Measurements from ENCODE around the gene EIF3B. TPM values are rescaled to one million over a fixed set of nuclear protein-coding genes. Genes with fewer than 3 reads are reported as not detected.
A peak's percentile ranks its signal among the peaks of the same experiment; 100 is the strongest.

The EIF3B gene
- total RNA-seq, 1 experiment from 2014 or later, result 290 TPM

DNA sequence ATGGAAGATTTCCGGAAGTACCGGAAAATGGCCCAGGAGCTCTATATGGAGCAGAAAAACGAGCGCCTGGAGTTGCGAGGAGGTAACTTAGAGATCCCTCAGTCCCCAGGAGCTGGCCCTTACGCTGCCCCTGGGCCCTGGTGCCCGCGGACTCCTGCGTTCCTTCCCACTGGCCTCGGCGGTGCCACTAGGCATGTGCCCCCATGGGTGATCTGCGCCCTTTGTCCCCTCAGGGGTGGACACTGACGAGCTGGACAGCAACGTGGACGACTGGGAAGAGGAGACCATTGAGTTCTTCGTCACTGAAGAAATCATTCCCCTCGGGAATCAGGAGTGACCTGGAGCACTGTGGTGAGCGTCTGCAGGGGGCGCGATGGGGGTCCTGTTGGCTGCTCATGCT, 24.5 kb downstream of the EIF3B start:
- ChIA-PET POLR2A (interaction anchor here (0.5 to 0.6 kb wide), 2 partner anchors 21 to 113 kb away, joined by 3 read pairs; no protein-coding TSS in a partner anchor), CTCF (no interaction called here)
- H3K4me1 Mint-ChIP-seq (ENCODE audit: insufficient read depth, unreplicated experiment), result peaks cover 5% of the 10 kb centered on the region
- no peak for TF ChIP-seq CTCF (IDR thresholded peaks at IDR 0.05; ENCODE audit: unreplicated experiment)
- no peak overlapping the region for H3K27ac Mint-ChIP-seq (ENCODE audit: low read depth, unreplicated experiment)
- BruUV-seq (replicated peaks), result no TSS peak
- intact Hi-C loops (cut with micrococcal nuclease), result no loop called here
- H3K36me3 Mint-ChIP-seq (ENCODE audit: insufficient read depth, unreplicated experiment), result peaks cover 94% of the 10 kb centered on the region
- H3K4me3 Mint-ChIP-seq (ENCODE audit: unreplicated experiment), result no peak overlapping the region
- H3K9me3 Mint-ChIP-seq (ENCODE audit: unreplicated experiment), result no peaks in the 10 kb centered on the region
- no peaks in the 10 kb centered on the region for H3K27me3 Mint-ChIP-seq (ENCODE audit: insufficient read depth, unreplicated experiment)
- DNase-seq (ENCODE audit: unreplicated experiment), result no peak

DNA sequence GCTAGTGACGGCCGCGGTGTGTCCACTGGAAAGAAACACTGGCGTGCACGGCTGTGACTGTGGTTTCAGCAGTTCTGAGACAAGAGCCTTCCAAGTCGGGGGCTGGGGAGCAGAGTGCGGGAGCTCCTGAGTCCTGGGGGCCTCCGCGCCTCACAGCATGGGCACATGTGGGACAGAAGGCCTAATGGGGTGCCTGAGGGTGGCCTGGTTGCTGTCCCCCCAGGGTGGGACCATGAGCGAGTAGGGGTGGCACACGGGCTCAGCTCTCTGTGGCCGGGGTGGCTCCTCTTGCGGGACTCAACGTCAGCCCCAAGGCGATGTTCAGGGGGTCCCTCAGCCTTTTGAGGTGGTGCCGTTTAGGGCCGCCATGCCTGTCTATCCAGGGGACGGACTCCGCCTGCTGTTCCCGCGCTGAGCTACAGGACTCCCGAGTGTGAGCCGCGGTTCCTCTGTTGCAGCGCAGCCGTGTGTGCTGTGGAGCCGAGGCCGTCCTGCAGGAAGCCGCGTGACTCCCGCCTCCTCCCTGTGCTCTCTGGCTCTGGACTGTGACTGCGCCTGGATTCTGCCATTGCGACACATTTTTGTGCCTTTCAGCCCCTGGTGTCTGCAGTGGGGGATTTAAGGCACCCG, 25.3 kb downstream of the EIF3B start:
- ChIA-PET CTCF (no interaction called here), POLR2A (no interaction called here)
- no peak overlapping the region for H3K27ac Mint-ChIP-seq (ENCODE audit: low read depth, unreplicated experiment)
- no peak overlapping the region for H3K4me3 Mint-ChIP-seq (ENCODE audit: unreplicated experiment)
- H3K27me3 Mint-ChIP-seq (ENCODE audit: insufficient read depth, unreplicated experiment), result no peaks in the 10 kb centered on the region
- H3K9me3 Mint-ChIP-seq (ENCODE audit: unreplicated experiment), result no peaks in the 10 kb centered on the region
- no peak for TF ChIP-seq CTCF (IDR thresholded peaks at IDR 0.05; ENCODE audit: unreplicated experiment)
- intact Hi-C loops (cut with micrococcal nuclease), result no loop called here
- no TSS peak for BruUV-seq (replicated peaks)
- peaks cover 5% of the 10 kb centered on the region for H3K4me1 Mint-ChIP-seq (ENCODE audit: insufficient read depth, unreplicated experiment)
- DNase-seq (ENCODE audit: unreplicated experiment), result no peak
- H3K36me3 Mint-ChIP-seq (ENCODE audit: insufficient read depth, unreplicated experiment), result peaks cover 91% of the 10 kb centered on the region

DNA sequence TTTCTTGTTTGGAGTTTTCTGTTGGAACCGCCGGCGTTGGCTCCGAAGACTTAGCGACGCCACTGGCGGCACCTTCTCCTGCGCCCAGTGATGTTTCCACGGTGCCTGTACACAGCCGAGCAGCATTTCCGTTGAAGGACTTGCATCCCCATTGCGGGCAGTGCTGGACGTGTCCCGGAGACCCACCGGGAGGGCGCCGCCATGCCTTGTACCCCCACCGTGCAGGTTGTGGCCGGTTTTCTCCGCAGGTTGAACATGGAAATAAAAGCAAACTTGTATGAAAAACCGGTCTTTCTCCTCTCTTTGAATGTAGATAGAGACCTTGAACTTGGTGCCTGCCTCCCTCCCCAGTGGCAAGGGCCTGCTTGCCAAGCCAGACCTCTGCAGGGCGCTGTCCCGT, 25.8 kb downstream of the EIF3B start:
- TF ChIP-seq CTCF (IDR thresholded peaks at IDR 0.05; ENCODE audit: unreplicated experiment), result no peak
- ChIA-PET POLR2A (no interaction called here), CTCF (no interaction called here)
- H3K4me3 Mint-ChIP-seq (ENCODE audit: unreplicated experiment), result no peak overlapping the region
- H3K36me3 Mint-ChIP-seq (ENCODE audit: insufficient read depth, unreplicated experiment), result peaks cover 89% of the 10 kb centered on the region
- peaks cover 5% of the 10 kb centered on the region for H3K4me1 Mint-ChIP-seq (ENCODE audit: insufficient read depth, unreplicated experiment)
- intact Hi-C loops (cut with micrococcal nuclease), result no loop called here
- H3K9me3 Mint-ChIP-seq (ENCODE audit: unreplicated experiment), result no peaks in the 10 kb centered on the region
- no peaks in the 10 kb centered on the region for H3K27me3 Mint-ChIP-seq (ENCODE audit: insufficient read depth, unreplicated experiment)
- no peak for DNase-seq (ENCODE audit: unreplicated experiment)
- BruUV-seq (replicated peaks), result TSS peak; percentile 63
- H3K27ac Mint-ChIP-seq (ENCODE audit: low read depth, unreplicated experiment), result no peak overlapping the region

DNA sequence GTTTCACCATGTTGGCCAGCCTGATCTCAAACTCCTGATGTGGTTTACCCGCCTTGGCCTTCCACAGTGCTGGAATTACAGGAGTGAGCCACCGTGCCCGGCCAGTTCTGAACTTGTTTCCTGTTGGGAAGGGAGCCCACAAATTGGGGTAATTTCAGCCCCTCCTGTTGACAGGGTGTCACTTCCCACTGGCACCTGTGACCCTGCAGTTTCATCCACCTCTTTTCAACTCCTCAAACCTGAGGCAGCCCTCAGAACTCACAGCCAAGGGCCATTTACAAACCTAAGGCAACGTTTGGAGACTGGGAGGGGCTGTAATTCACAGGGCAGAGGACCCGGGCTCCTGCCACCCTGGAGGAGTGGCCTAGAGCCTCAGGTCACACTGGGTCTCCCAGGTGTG, 26.6 kb downstream of the EIF3B start:
- no peak for DNase-seq (ENCODE audit: unreplicated experiment)
- Mint-ChIP-seq H3K4me1 (ENCODE audit: insufficient read depth, unreplicated experiment) (peaks cover 5% of the 10 kb centered on the region), H3K9me3 (ENCODE audit: unreplicated experiment) (no peaks in the 10 kb centered on the region), H3K27me3 (ENCODE audit: insufficient read depth, unreplicated experiment) (no peaks in the 10 kb centered on the region), H3K4me3 (ENCODE audit: unreplicated experiment) (no peak overlapping the region), H3K27ac (ENCODE audit: low read depth, unreplicated experiment) (no peak overlapping the region), H3K36me3 (ENCODE audit: insufficient read depth, unreplicated experiment) (peaks cover 88% of the 10 kb centered on the region)
- CTCF ChIA-PET, result no interaction called here
- intact Hi-C loops (cut with micrococcal nuclease), result no loop called here
- POLR2A ChIA-PET, result no interaction called here
- no peak for TF ChIP-seq CTCF (IDR thresholded peaks at IDR 0.05; ENCODE audit: unreplicated experiment)
- BruUV-seq (replicated peaks), result no TSS peak

All from MCF 10A (cell line).